A549 (cell line): ENCODE results near the gene SRGAP3.

Experiments used
- BHLHE40 ChIP-seq: IDR thresholded peaks from 2 replicates; pipeline ENCODE4 v1.6.1; 2012; ENCODE audit warnings: low read depth, low read length, inconsistent platforms
- POLR2A ChIP-seq: IDR thresholded peaks from 2 replicates; pipeline ENCODE4 v1.6.1; 2012; ENCODE audit warnings: mild to moderate bottlenecking, low read length
- RNF2 ChIP-seq: fragments of 200-600 bp; sonication (generic); IDR thresholded peaks from 2 replicates; pipeline ENCODE4 v1.6.1; 2016; ENCODE audit warnings: low read depth, mild to moderate bottlenecking, antibody characterized with exemption, moderate library complexity, borderline replicate concordance
- SREBF2 ChIP-seq: fragments of 450-650 bp; IDR thresholded peaks from 2 replicates; pipeline ENCODE4 v1.6.1; 2014; ENCODE audit warnings: mild to moderate bottlenecking, moderate library complexity
- TF ChIP-seq, protein P1 (sequence below): fragments of >200 bp; sonication (Bioruptor Twin); formaldehyde crosslinking; IDR thresholded peaks from 3 replicates; pipeline ENCODE4 v1.5.1; 2016
- TF ChIP-seq, protein P2 (sequence below): fragments of 450-650 bp; IDR thresholded peaks from 2 replicates; pipeline ENCODE4 v1.6.1; 2014; ENCODE audit warnings: antibody characterized with exemption
- TF ChIP-seq, protein P3 (sequence below): fragments of 200-600 bp; sonication (generic); IDR thresholded peaks from 2 replicates; pipeline ENCODE4 v1.6.1; 2016; ENCODE audit warnings: antibody characterized with exemption, mild to moderate bottlenecking, moderate library complexity
- TF ChIP-seq, protein P4 (sequence below): IDR thresholded peaks from 2 replicates; pipeline ENCODE4 v1.6.1; 2012

DNA sequence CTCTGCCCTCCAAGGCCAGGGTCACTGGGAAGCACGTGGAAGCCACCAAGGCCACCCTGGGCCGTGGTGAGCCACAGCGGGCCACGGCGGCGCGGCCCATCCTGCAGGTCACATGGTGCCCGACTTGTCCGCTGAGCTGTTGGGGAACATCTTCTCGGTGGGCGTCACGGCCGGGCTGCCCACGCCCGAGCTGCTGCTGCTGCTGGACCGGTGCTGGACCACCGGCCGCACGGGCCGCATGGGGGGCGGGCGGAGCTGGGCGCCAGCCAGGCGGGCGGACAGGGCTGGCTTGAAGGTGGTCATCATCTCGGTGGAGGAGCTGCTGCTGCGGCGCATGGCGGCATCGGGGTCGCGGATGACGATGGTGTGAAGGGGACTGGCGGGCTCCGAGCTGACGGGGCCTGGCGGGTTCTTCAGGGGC is 264.0 kb downstream of the SRGAP3 start:
- TF ChIP-seq SREBF2: no peak
- TF ChIP-seq, protein P1, sequence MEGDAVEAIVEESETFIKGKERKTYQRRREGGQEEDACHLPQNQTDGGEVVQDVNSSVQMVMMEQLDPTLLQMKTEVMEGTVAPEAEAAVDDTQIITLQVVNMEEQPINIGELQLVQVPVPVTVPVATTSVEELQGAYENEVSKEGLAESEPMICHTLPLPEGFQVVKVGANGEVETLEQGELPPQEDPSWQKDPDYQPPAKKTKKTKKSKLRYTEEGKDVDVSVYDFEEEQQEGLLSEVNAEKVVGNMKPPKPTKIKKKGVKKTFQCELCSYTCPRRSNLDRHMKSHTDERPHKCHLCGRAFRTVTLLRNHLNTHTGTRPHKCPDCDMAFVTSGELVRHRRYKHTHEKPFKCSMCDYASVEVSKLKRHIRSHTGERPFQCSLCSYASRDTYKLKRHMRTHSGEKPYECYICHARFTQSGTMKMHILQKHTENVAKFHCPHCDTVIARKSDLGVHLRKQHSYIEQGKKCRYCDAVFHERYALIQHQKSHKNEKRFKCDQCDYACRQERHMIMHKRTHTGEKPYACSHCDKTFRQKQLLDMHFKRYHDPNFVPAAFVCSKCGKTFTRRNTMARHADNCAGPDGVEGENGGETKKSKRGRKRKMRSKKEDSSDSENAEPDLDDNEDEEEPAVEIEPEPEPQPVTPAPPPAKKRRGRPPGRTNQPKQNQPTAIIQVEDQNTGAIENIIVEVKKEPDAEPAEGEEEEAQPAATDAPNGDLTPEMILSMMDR: no peak
- TF ChIP-seq POLR2A: no peak
- TF ChIP-seq, protein P2, sequence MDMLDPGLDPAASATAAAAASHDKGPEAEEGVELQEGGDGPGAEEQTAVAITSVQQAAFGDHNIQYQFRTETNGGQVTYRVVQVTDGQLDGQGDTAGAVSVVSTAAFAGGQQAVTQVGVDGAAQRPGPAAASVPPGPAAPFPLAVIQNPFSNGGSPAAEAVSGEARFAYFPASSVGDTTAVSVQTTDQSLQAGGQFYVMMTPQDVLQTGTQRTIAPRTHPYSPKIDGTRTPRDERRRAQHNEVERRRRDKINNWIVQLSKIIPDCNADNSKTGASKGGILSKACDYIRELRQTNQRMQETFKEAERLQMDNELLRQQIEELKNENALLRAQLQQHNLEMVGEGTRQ: no peak
- TF ChIP-seq, protein P3, sequence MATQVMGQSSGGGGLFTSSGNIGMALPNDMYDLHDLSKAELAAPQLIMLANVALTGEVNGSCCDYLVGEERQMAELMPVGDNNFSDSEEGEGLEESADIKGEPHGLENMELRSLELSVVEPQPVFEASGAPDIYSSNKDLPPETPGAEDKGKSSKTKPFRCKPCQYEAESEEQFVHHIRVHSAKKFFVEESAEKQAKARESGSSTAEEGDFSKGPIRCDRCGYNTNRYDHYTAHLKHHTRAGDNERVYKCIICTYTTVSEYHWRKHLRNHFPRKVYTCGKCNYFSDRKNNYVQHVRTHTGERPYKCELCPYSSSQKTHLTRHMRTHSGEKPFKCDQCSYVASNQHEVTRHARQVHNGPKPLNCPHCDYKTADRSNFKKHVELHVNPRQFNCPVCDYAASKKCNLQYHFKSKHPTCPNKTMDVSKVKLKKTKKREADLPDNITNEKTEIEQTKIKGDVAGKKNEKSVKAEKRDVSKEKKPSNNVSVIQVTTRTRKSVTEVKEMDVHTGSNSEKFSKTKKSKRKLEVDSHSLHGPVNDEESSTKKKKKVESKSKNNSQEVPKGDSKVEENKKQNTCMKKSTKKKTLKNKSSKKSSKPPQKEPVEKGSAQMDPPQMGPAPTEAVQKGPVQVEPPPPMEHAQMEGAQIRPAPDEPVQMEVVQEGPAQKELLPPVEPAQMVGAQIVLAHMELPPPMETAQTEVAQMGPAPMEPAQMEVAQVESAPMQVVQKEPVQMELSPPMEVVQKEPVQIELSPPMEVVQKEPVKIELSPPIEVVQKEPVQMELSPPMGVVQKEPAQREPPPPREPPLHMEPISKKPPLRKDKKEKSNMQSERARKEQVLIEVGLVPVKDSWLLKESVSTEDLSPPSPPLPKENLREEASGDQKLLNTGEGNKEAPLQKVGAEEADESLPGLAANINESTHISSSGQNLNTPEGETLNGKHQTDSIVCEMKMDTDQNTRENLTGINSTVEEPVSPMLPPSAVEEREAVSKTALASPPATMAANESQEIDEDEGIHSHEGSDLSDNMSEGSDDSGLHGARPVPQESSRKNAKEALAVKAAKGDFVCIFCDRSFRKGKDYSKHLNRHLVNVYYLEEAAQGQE: no peak
- TF ChIP-seq, protein P4, sequence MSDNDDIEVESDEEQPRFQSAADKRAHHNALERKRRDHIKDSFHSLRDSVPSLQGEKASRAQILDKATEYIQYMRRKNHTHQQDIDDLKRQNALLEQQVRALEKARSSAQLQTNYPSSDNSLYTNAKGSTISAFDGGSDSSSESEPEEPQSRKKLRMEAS: no peak
- TF ChIP-seq RNF2: no peak
- no peak for TF ChIP-seq BHLHE40
